CD14-positive monocyte (primary cell): ENCODE measurements around the gene CXXC5. TPM values are rescaled to one million over a fixed set of nuclear protein-coding genes. Genes with fewer than 3 reads are reported as not detected.

ENCODE experiments used
- DNase-seq, 3 donors: peaks; one replicate each; pipeline ENCODE4 v3.0.0-alpha.2; 2011 to 2022
- H2AFZ ChIP-seq: 2 replicates; pipeline ENCODE4 v1.6.0; 2012; ENCODE audit warnings: mild to moderate bottlenecking, low read depth, low read length, inconsistent platforms; ENCODE audit not compliant: insufficient read depth, poor library complexity, severe bottlenecking
- H3K27ac ChIP-seq, 2 donors: 1 replicate in 1 of 2; 2 replicates in 1 of 2; pipeline ENCODE4 v1.5.1; 2012 to 2013; ENCODE audit warnings: low read length in 2 of 2, control low read depth in 1 of 2, inconsistent platforms in 1 of 2, low read depth in 1 of 2, mild to moderate bottlenecking in 1 of 2
- H3K27me3 ChIP-seq, 2 donors: one replicate each; pipeline versions ENCODE4 v1.6.0 to v1.6.1; 2011 to 2013; ENCODE audit warnings: low read length in 2 of 2; ENCODE audit not compliant: control insufficient read depth in 2 of 2, insufficient read depth in 2 of 2
- H3K36me3 ChIP-seq, 2 donors: replicated peaks in 1 of 2; 1 replicate in 1 of 2; 2 replicates in 1 of 2; pipeline versions ENCODE4 v1.5.1 to v1.6.1; 2012 to 2013; ENCODE audit warnings: low read length in 2 of 2, control low read depth in 1 of 2, inconsistent platforms in 1 of 2, mild to moderate bottlenecking in 1 of 2; ENCODE audit not compliant: insufficient read depth in 2 of 2, control insufficient read depth in 1 of 2
- H3K4me1 ChIP-seq, 2 donors: 1 replicate in 1 of 2; 2 replicates in 1 of 2; pipeline versions ENCODE4 v1.5.1 to v1.6.1; 2012 to 2013; ENCODE audit warnings: low read length in 2 of 2, control low read depth in 1 of 2, inconsistent platforms in 1 of 2, mild to moderate bottlenecking in 1 of 2, moderate library complexity in 1 of 2; ENCODE audit not compliant: insufficient read depth in 2 of 2, control insufficient read depth in 1 of 2
- H3K4me2 ChIP-seq: replicated peaks from 2 replicates; pipeline ENCODE3; 2012; ENCODE audit warnings: low read length, moderate library complexity, mild to moderate bottlenecking; ENCODE audit not compliant: poor library complexity, severe bottlenecking; ENCODE audit errors: extremely low read depth
- H3K4me3 ChIP-seq, 3 experiments: fragments of 200-600 bp in 1 of 3; sonication (generic) in 1 of 3; replicated peaks in 1 of 3; 1 replicate in 2 of 3; 2 replicates in 1 of 3; pipeline ENCODE4 v1.5.1; 2011 to 2013; ENCODE audit warnings: low read length in 3 of 3, mild to moderate bottlenecking in 3 of 3, control low read depth in 2 of 3, low read depth in 2 of 3, inconsistent platforms in 1 of 3, moderate library complexity in 1 of 3
- H3K79me2 ChIP-seq: 2 replicates; pipeline ENCODE4 v1.6.0; 2012; ENCODE audit warnings: mild to moderate bottlenecking, control low read depth, inconsistent platforms, low read length, moderate library complexity; ENCODE audit not compliant: insufficient read depth
- H3K9ac ChIP-seq: 2 replicates; pipeline ENCODE4 v1.6.0; 2017; ENCODE audit warnings: low read length, mild to moderate bottlenecking; ENCODE audit not compliant: insufficient read depth, poor library complexity, severe bottlenecking
- H3K9me3 ChIP-seq, 2 donors: replicated peaks in 1 of 2; 1 replicate in 1 of 2; 2 replicates in 1 of 2; pipeline versions ENCODE4 v1.5.1 to v1.6.1; 2012 to 2013; ENCODE audit warnings: low read length in 2 of 2, control low read depth in 1 of 2; ENCODE audit not compliant: control insufficient read depth in 1 of 2, insufficient read depth in 1 of 2
- H4K20me1 ChIP-seq: 2 replicates; pipeline ENCODE4 v1.6.0; 2012; ENCODE audit warnings: mild to moderate bottlenecking, low read length, control low read depth, moderate library complexity; ENCODE audit not compliant: insufficient read depth
- H3K27ac Mint-ChIP-seq, 7 donors: one replicate each; pipeline ENCODE4 v1.8.0; 2020; ENCODE audit warnings: mild to moderate bottlenecking in 7 of 7, mixed read lengths in 7 of 7, moderate library complexity in 6 of 7, inconsistent platforms in 2 of 7
- H3K27me3 Mint-ChIP-seq, 3 donors: one replicate each; pipeline ENCODE4 v1.8.0; 2021 to 2022; ENCODE audit warnings: low read depth in 3 of 3, mild to moderate bottlenecking in 3 of 3, mixed read lengths in 3 of 3, moderate library complexity in 3 of 3, inconsistent platforms in 1 of 3
- H3K36me3 Mint-ChIP-seq, 2 donors: one replicate each; pipeline ENCODE4 v1.8.0; 2020; ENCODE audit warnings: mixed read lengths in 2 of 2, inconsistent platforms in 1 of 2, mild to moderate bottlenecking in 1 of 2
- H3K4me1 Mint-ChIP-seq: one replicate; pipeline ENCODE4 v1.8.0; 2020; ENCODE audit warnings: mild to moderate bottlenecking, mixed read lengths
- H3K4me3 Mint-ChIP-seq, 2 donors: one replicate each; pipeline ENCODE4 v1.8.0; 2020; ENCODE audit warnings: mild to moderate bottlenecking in 2 of 2, mixed read lengths in 2 of 2, moderate library complexity in 1 of 2
- H3K9me3 Mint-ChIP-seq, 7 donors: one replicate each; pipeline ENCODE4 v1.8.0; 2020 to 2022; ENCODE audit warnings: mixed read lengths in 7 of 7, mild to moderate bottlenecking in 6 of 7, moderate library complexity in 6 of 7, inconsistent platforms in 2 of 7
- CTCF ChIP-seq: fragments of 200-600 bp; IDR thresholded peaks from one replicate; pipeline ENCODE4 v1.8.0; 2022; ENCODE audit warnings: antibody characterized with exemption, mild to moderate bottlenecking
- WGBS: methylation state at CpG from one replicate; pipeline ENCODE4 v1.1.5; 2013; ENCODE audit warnings: missing lambda C conversion rate; ENCODE audit not compliant: insufficient coverage; 5-methylcytosine and 5-hydroxymethylcytosine counted together
- intact Hi-C, 2 donors: fragments of 100-400 bp; cut with micrococcal nuclease; formaldehyde crosslinking; loops; one replicate each; pipeline versions ENCODE4 v1.15.0 to v1.15.1; 2023
- polyA plus RNA-seq, 3 donors: library from polyadenylated mRNA; depleted of rRNA in 1 of 3; unstranded in 2 of 3; stranded (reverse) in 1 of 3; fragments of 300-500 nt in 2 of 3; fragments of >200 nt in 1 of 3; fragmentation: Illumina TruSeq in 2 of 3; gene quantifications; 1 replicate in 2 of 3; 2 replicates in 1 of 3; pipeline ENCODE4 v1.2.3, GENCODE V29; 2012 to 2021

The CXXC5 gene
- polyA plus RNA-seq, 3 donors: 22.4 to 37.2 (median 33.7) TPM

- no peak overlapping the region for H3K27ac ChIP-seq
- TF ChIP-seq CTCF: no peak
- WGBS: 97% methylated on average over 15 of the region's 22 CpGs
- DNase-seq: no peak
- Mint-ChIP-seq H3K27ac (peak overlapping the region in 1 of 7 donors; percentile 8), H3K9me3 (no peaks in the 10 kb centered on the region), H3K4me1 (peaks cover 7% of the 10 kb centered on the region), H3K27me3 (peaks cover 1 to 7% (median 5%) of the 10 kb centered on the region in 3 donors), H3K36me3 (peaks cover 42 to 57% of the 10 kb centered on the region in 2 donors), H3K4me3 (no peak overlapping the region)
- no peak overlapping the region for H2AFZ ChIP-seq
- no peak overlapping the region for H3K4me3 ChIP-seq
- H3K4me1 ChIP-seq: no peaks in the 10 kb centered on the region
- no peaks in the 10 kb centered on the region for H3K79me2 ChIP-seq
- no peak overlapping the region for H3K4me2 ChIP-seq
- intact Hi-C loops: no loop called here
- no peaks in the 10 kb centered on the region for H3K27me3 ChIP-seq
- peaks cover 42% of the 10 kb centered on the region for H4K20me1 ChIP-seq
- H3K36me3 ChIP-seq: peaks cover 23 to 49% of the 10 kb centered on the region in 2 donors
- H3K9ac ChIP-seq: no peak overlapping the region
- no peaks in the 10 kb centered on the region for H3K9me3 ChIP-seq
Measured at GRCh38 chr5:139681112-139681458, 32.9 kb downstream of the CXXC5 start.

DNA sequence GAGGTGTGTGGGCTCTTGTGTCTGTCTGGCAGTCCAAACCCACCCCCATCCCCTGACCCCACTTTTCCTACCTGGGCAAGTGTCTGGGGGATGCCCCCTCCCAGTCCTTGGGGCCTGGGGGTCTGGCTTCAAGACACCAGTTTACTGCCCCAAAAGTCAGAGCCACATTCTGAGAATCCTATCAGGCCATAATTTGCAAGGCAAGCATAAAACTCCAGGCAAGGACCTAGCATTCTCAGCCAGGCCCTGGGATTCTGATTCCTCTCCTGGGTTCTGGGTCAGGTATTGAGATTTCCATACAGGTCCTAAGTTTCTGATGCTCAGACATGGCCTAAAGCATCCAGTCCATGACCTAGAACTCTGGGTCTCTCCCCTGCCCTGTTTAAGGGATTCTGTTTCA is 33.3 kb downstream of the CXXC5 start:
- no peaks in the 10 kb centered on the region for H3K4me1 ChIP-seq
- intact Hi-C loops: no loop called here

More for the DNA sequence above, 33.3 kb downstream of the CXXC5 start:
- Histone ChIP-seq H3K9ac (no peak overlapping the region), H3K4me2 (no peak overlapping the region), H3K79me2 (no peaks in the 10 kb centered on the region), H3K9me3 (no peaks in the 10 kb centered on the region), H2AFZ (no peak overlapping the region), H3K27me3 (no peaks in the 10 kb centered on the region), H3K4me3 (no peak overlapping the region), H3K36me3 (peaks cover 23 to 49% of the 10 kb centered on the region in 2 donors), H4K20me1 (peaks cover 42% of the 10 kb centered on the region), H3K27ac (no peak overlapping the region)
- no peak for TF ChIP-seq CTCF
- Mint-ChIP-seq H3K27ac (no peak overlapping the region), H3K9me3 (no peaks in the 10 kb centered on the region), H3K4me3 (no peak overlapping the region), H3K4me1 (peaks cover 7% of the 10 kb centered on the region), H3K36me3 (peaks cover 42 to 57% of the 10 kb centered on the region in 2 donors), H3K27me3 (peaks cover 1 to 7% (median 5%) of the 10 kb centered on the region in 3 donors)
- DNase-seq: no peak
